IPS DF 4.7 (cell line): ENCODE data around the gene SHE.
"Not testable (repeated sequence)": the region's sequence is repeated elsewhere in the genome, so short reads cannot be mapped to it uniquely, and the experiment has no call there.

Experiments used
- DNase-seq: peaks from one replicate; pipeline ENCODE4 v3.0.0-alpha.2; 2013; ENCODE audit warnings: low spot score; ENCODE audit errors: extremely low read depth

Gene SHE

DNA sequence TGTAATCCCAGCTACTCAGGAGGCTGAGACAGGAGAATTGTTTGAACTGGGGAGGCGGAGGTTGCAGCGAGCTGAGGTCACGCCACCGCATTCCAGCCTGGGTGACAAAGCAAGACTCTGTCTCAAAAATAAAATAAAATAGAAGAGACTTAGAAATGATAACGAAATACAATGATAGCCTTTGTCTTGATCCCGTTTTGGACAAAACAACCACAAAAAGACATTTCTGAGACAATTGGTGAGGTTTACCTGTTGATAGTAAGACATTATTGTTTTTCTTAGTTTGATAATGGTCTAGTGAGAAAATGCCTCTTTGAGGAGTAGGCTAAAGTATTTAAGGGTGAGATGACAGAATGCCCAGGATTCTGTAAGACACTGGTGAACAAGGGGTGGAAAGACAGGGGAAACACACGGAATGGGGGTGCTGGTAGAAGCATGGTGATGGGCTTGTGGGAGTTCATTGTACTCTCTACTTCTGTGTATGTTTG lies 11.9 kb upstream of the SHE start:
- DNase-seq, result no peak

DNA sequence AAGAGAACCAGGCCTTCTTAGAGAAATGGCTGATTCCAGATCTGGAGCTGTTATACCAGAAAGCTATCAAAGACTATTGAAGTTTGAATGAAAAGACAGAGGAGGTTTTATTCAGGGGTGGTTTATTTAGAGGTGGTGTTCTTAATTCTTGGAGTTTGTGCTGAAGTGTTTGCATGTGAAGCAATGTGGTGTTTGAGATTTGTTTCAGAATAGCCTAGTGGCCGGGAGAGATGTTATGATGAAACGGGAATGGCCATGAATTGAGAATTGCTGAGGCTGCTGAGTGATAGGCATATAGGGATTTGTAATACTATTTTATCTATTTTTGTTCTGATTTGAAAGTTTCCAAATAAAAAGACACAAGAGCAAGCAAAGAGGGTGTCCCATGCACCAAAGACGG lies 10.5 kb upstream of the SHE start:
- DNase-seq, result no peak

DNA sequence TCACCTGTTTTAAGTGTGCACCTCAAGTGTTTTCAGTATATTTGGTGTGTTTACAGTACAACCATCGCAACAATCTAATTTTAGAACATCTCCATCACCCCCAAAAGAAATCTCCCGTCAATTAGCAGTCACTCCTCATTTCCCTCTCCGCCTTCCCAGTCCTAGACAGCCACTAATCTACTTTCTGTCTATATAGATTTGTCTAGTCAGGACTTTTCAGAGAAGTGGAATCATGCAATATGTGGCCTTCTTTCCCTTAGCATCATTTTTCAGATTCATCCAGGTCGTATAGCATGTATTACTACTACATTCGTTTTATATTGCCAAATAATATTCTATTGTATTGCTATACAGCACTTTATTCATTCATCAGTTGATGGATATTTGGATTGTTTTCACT lies 1.7 kb upstream of the SHE start:
- DNase-seq, result no peak

DNA sequence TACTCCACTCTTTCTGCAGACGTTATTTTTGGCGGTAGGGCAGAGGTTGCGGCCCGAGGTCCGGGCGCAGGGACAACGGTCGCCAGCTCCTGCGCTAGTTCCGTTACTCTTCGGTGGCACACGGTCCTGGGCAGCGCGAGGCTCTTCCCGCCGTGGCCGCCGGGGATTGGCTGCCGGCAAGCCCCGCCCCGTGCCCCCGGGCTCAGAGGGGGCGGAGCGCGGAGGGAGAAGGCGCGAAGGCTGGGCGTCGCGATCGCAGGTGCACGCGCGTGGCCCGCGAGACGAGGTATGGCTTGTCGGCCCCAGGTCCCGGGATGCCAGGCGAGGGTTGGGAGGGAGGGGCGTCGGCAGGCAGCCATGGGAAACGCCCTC lies 518 bp upstream of the SHE start:
- no peak for DNase-seq

DNA sequence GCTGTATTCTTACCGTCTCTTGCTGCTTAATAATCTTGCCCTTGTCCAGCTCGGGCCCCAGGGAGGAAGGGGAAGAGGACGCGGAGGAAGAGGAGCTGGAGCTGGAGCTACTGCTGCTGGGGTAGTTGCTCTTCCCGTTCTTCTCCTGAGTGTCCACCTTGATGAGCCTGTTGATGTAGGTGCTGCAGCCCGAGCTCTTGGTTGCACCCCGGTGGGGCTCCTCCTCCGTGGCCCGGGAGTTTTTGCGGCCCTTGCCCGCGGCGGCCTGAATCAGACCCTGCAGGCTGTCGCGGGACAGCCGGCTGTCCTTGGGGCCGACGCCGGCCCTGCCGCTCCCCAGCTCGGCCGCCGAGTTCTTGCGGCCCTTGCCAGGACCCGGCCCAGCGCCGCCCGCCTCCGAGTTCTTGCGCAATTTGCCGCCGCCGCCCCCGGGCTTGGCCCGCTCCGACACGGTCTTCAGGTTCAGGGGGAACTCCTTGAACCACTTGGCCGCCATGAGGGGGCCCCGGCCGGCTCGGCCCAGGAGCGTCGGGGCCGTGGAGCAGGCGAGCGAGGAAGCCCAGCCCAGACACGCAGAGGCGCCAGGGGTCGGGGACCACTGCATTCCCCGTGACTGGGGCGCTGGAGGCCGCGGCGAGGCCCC lies 668 bp downstream of the SHE start:
- no peak for DNase-seq

DNA sequence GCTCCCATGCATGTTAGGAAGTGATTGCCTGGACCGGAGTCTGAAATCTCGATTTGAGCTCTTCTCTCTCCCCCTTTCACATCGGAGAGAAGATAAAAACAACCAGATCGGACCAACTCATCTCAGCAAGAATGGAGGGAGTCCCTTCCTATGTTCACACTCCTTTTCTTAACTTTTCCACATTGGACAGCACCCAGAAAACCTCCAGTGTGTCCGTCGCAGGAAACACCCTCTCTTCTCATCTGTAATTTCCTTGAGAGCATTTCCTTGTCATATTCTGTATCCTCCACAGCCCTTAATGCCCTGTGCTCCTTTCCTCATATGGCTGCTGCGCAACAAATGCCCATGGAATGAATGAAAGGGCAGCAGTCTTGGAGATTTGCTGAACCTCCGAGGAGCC lies 1.7 kb downstream of the SHE start:
- no peak for DNase-seq

DNA sequence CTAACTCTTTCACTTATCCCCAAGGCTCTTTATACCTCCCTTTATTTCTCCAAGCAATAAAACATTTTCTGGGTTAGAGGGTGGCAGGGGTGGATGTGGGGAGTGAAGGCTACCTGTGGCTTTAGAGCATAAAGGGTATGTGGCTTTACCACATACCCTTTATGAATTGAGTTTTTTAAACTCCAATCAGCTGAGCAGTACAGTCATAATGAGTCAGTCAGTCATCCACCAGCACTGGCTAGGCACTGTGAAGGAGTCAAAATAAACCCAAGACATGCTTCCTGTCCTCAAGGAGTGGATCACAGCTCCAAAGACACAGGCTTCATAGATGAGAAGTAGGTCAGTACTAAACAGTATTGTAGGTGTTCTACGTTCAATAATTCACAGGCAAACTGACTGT lies 2.8 kb downstream of the SHE start:
- DNase-seq, result no peak

DNA sequence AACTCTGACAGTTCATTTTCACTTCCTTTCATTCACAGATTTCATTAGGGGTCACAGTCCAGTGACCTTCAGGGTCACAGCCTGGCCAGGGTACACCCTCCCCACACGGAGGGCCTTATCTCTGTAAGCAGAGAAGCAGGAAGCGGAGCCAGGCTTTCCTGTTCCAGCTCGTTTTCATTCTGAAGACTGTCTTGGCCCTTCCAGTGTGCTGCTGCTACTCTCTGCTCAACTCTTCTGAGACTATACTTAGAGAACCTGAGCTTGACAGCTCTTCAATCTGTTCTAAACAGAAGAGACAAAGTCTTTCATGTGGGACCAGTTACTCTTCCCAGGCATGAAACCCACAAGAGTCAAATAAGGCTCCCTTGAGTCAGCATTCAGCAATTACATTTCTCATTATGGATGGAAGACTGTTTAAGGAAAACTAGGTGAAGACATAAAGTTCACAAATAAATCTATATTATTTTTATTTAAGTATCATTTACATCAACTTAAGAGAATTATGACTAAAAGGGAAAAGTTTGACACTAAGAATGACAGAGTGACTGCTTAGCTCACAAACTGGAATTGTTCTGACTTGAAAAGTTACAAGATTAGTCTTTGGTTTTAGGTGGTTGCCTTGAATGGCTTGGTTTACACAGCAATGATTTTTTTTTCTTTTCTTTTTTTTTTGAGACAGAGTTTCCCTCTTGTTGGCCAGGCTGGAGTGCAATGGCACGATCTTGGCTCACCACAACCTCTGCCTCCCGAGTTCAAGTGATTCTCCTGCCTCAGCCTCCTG lies 5.0 kb downstream of the SHE start:
- DNase-seq, result no peak

DNA sequence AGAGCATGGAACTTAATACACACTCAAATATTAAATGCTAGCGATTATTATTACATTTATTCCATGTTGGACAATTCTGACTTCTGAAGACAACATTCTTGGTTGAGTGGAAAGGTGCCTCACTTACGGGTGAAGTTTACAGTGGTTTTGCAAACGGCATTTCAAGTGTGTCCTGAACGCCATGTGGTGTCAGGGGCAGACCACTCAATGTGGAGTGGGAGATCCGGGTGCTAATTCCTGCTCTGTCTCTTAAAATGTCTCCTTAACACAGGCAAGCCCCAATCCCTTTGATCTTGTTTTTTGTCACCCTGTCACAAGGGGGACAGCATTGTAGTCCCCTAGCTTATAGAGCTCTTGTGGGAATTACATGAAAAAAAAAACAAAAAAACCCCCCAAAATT lies 5.8 kb downstream of the SHE start:
- DNase-seq, result no peak

DNA sequence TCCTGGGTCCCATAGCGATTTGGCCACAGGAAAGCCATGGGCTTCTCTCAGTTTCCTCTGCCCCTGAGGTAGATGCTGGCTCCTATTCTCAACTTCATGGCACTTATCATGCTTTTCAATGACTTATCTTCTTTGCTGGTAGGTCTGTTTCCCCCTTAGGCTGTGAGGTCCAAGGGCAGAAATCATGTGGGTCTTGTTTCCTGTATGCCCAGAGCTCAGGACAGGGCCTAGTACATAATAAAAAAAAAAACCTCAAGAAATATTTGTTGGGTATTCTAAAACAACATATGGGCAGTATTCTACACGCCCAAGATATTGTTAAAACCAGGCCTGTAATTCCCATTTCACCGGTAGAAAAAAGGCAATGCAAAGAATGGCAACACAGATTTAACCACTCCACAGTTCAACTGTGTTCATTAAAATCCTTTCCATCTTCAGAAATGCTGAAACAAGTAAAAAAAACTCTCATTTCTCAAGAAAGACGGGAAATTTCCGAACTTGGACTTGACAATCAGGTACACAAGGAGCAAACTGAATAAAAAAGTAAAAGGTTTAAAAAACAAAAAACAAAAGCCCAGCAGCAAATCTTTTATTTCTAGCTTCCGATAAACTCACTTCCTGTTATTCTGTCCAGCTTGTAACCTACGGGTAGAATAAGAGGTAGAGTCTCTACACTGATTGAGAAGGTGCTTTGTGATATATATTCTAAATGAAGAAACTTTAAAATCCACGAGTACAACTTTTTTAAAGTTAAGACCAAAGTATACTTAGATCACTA lies 6.5 kb downstream of the SHE start:
- DNase-seq, result no peak

DNA sequence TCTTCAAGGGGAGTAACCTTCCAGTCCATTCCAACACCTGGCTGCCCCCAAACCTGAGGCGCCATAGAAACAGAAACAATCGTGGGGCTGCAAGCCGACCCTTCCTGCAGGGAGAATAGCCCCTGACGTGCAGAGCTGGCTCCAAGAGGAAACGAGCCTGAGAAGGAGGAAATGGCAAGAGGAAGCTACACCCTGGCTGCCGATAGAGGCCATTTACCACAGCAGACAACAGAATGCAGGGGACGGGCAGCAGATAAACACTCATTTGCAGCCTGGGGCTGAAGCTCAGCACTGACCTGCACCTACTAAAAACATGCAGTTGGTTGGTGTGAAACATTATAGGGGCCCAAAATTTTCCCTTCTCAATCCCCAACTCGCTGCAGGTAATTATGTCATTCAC lies 8.9 kb downstream of the SHE start:
- DNase-seq, result no peak

DNA sequence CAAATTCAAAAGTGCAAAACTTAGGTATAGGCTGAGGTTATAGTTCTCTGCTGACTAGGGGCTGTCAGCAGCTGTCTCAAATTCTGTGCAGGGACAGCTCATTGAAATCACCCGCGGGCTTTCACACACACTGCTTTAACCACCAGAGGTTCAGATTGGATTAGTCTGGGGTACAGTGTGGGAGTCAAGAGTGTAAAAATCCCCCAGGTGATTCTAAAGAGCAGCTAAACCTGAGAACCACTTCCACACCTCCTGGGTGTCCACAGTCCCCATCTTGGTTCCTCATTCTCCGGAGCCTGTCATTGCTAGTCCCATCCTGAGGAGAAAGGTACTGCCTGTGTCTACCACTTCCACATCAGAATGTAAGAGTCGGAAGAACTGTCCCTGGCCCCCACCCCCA lies 10.1 kb downstream of the SHE start:
- no peak for DNase-seq

DNA sequence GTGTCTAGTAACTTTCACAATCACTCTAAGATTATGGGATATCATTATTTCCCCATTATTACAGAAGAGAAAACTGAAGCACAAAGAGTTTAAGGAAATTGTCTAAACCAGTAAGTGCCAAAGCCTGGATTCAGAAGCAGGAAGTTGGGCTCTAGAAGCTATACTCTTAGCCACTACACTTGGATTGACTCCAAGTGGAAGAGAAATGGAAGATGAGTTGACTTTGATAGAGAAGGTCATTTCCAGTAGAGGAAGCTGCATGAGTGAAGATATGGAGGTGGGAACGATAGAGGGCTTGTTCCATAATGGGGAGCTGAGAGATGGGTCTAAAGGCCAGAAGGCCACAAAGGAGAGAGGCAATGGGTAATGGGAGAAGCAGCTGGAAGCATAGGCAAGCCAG lies 11.9 kb downstream of the SHE start:
- no peak for DNase-seq

DNA sequence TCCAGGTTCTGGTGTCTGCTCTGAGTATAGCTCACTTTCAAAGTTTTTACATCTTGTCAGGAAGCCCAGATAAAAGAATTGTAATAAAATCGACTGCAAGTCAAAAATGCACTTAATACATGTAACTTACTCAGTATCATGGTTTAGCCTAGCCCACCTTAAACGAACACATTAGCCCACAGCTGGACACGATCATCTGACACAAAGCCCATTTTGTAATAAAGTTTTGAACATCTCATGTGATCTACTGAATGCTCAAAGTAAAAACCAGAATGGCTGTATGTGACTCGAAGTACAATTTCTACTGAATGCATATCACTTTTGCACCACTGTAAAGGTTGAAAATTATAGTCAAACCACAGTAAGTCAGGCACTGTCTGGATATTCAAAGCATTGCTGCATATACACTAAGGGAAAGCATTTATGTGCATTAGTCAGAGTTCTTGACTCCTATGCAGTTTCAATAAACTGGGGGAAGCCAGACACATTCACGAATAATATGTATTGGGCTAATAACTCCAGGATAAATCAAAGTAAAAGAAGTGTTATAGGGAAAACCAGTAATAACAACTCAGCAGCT lies 12.4 kb downstream of the SHE start:
- DNase-seq, result no peak

DNA sequence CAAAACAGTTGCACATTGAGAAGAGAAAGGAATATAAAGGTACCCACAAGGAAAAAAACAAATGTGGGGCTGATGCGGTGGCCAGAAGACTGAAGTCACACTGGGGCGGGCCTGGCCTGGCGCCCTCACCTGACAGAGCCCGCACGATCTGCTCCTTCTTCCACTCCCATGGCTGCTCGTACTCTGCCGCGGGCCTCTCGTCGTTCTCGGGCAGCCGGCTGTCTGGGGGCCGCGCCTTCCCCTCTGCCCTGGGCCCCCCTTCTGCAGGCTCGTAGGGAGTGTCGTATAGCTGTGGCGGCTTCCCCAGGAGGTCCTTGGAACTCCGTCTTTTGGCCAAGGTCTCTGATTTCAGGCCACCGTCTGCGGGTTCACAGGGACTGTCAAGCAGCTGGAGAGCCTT lies 13.3 kb downstream of the SHE start:
- DNase-seq, result no peak

DNA sequence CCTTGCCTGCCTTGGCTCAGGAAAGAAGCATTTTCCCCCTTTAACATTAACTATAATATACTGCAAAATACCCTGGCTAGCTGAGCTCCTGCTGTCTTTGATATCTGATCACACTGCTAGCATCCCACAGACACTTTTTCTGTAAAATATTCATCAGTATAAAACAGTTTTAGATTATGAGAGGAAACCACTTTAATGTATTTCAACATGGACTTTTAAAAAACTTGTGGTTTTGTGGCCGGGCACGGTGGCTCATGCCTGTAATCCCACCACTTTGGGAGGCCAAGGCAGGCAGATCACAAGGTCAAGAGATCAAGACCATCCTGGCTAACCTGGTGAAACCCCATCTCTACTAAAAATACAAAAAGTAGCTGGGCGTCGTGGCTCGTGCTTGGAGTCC lies 15.5 kb downstream of the SHE start:
- DNase-seq, result not testable (repeated sequence)

DNA sequence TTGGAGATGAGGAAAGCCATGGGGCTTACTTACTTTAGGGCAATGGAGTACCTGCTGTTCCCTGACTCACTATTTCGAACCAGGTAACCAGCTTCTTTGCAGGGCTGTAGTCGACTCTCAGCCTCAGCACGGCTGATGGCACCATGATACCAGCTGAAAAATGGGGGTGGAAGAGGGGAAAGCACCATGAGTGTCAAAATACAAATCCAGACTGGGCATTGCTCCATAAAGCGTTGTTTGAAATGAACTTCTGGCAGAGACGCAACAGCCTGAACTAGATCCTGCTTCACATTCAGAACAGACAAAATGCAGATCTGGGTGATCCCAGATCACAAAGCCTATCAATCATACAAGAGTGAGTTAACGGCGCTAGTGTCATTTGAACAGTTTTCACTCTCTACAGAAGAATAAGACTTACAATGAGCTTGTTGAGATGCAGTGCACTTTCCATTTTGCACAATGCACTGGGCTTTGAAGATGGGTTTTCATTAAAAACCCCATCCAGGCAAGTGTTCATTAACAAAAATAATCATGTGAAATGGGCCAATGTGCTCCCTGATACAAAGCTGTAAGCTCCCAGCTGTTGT lies 16.2 kb downstream of the SHE start:
- no peak for DNase-seq

DNA sequence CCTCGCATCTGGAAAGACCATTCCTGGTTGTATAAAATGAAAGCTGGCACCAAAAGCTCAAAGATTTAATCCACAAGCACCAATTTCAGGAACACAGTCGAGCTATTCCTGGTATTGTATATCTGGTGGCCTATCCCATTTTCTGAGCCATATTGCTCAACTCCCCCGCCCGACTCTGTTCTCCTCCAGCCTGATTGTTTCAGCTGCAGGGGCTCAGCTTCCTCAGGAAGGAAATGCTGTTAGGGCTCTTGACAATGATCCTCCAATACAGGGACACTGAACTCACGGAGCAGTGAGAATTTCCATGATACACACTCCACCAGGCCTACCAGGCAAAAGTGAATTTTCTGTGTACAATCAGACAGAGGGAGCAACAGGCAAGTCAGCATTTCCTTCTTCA lies 17.1 kb downstream of the SHE start:
- no peak for DNase-seq

DNA sequence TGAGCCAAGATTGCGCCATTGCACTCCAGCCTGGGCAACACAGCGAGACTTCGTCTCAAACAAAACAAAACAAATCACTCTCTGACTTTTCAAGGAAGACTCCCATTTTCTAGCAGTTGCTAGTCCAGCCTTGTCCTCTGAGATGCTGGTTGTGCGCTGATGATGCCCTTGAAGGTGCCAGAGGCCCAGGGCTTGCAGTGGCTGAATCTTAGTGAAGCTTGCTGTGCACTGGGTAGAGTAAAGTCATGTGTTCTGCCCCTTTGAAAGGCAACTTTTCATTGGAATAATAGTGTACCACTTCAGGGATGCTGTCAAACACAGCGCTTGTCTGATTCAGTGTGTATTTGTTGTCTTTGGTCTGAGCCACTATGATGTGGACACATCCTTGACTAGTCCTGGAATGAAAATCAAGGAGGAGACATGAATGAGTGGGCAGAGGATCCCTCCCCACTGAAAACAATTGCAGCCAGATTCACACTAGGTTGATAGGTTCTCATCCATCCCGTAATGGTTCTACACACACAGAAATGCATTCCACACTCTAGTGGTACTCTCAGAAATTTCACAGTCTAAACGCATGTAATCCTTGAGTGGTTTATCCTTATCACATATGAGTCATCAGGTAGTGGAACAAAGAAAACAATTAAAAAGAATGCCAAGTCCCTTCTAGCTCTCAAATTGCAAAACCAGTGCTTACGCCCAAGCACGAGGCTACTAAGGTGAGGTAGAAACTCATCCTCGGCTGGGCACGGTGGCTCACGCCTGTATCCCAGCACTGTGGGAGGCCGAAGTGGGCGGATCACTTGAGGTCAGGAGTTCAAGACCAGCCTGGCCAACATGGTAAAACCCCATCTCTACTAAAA lies 18.0 kb downstream of the SHE start:
- DNase-seq, result no peak

DNA sequence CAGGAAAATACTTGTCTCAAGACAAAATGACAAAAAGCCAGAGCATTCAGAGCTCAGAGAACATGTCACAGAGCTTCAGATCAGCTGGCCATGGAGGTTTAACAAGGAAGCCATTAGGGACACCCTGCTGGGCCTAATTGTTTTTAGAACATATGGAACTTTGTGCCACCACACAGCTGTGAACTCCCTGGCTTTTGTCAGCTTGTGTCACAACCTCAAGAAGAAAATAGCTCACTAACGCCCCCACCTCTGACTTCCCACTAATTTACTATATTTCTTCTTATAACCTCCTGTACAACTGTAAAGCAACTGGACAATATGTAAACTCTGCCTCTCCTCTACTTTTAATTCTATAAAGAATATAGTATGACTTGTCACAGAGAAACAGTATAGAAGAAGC lies 21.2 kb downstream of the SHE start:
- no peak for DNase-seq
